ENCODE results near the gene RNF146. TPM values are rescaled to one million over a fixed set of nuclear protein-coding genes. Genes with fewer than 3 reads are reported as not detected.
"Not testable (repeated sequence)": the region's sequence is repeated elsewhere in the genome, so short reads cannot be mapped to it uniquely, and the experiment has no call there.

The RNF146 gene
- total and polyA plus RNA-seq, 7 donors: 18.5 to 83.4 (median 66.2) TPM

DNA sequence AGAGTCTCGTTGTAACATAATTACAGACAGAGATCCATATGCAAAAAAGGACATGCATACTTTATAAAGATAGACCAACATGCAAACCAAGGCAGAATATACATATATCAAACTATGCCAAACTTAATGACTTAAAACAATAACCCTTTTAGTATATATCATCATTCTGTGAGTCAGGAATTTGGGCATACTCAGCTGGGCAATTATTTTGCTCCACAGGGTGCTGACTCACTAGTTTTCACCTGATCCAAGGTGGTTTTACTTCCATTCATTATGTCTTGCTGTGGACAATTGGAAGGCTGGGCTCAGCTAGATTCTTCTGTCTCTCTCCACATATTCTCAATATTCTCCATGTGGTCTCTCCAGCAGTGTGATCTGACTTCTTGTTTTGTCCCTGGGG lies 41.2 kb upstream of the RNF146 start:
- 67 to 81% methylated on average over 1 of the region's 1 CpG for WGBS, 2 donors
- H3K9me3 ChIP-seq: no peaks in the 10 kb centered on the region
- H3K27me3 ChIP-seq: no peaks in the 10 kb centered on the region
- no peaks in the 10 kb centered on the region for H3K36me3 ChIP-seq
- no peak overlapping the region for H3K27ac ChIP-seq
- no peak overlapping the region for H3K4me3 ChIP-seq
- no peaks in the 10 kb centered on the region for H3K4me1 ChIP-seq
- TF ChIP-seq POLR2A (IDR thresholded peaks at IDR 0.05) (no peak), POLR2AphosphoS5 (IDR thresholded peaks at IDR 0.05) (no peak), EP300 (IDR thresholded peaks at IDR 0.05) (no peak)
- TF ChIP-seq, protein P1, sequence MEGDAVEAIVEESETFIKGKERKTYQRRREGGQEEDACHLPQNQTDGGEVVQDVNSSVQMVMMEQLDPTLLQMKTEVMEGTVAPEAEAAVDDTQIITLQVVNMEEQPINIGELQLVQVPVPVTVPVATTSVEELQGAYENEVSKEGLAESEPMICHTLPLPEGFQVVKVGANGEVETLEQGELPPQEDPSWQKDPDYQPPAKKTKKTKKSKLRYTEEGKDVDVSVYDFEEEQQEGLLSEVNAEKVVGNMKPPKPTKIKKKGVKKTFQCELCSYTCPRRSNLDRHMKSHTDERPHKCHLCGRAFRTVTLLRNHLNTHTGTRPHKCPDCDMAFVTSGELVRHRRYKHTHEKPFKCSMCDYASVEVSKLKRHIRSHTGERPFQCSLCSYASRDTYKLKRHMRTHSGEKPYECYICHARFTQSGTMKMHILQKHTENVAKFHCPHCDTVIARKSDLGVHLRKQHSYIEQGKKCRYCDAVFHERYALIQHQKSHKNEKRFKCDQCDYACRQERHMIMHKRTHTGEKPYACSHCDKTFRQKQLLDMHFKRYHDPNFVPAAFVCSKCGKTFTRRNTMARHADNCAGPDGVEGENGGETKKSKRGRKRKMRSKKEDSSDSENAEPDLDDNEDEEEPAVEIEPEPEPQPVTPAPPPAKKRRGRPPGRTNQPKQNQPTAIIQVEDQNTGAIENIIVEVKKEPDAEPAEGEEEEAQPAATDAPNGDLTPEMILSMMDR (IDR thresholded peaks at IDR 0.05): no peak
- DNase-seq: no peak
- intact Hi-C loops (cut with DNase I): no loop called here

DNA sequence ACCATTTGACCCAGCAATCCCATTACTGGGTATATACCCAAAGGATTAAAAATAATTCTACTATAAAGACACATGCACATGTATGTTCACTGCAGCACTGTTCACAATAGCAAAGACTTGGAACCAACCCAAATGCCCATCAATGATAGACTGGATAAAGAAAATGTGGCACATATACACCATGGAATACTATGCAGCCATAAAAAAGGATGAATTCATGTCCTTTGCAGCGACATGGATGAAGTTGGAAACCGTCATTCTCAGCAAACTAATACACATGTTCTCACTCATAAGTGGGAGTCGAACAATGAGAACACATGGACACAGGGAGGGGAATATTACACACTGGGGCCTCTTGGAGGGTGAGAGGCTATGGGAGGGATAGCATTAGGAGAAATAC lies 32.8 kb upstream of the RNF146 start:
- DNase-seq; H3K27me3 ChIP-seq; H3K36me3 ChIP-seq; intact Hi-C loops (cut with DNase I); H3K9me3 ChIP-seq; H3K4me1 ChIP-seq; H3K27ac ChIP-seq; H3K4me3 ChIP-seq: not testable (repeated sequence)
- WGBS, 2 donors: 73 to 80% methylated on average over 3 of the region's 3 CpGs

DNA sequence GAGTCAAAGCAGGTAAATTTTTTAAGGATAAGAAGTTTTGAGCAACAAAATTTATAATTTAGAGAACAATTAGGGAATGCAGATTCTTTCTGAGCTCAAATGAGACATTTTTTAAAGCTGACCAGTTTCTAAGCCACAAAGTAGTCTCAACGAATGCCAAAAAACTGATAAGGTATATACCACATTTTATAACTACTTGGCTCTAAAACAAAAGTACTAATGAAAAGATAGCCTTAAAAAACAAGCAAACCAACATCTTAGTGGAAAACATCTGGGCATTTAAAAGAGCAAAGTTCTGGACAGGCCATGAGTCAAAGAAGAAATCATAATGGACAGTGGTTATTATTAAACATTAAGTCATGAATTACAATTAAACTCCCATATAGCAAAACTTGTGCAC lies 23.2 kb upstream of the RNF146 start:
- H3K36me3 ChIP-seq: no peaks in the 10 kb centered on the region
- no peak overlapping the region for H3K27ac ChIP-seq
- H3K27me3 ChIP-seq: no peaks in the 10 kb centered on the region
- intact Hi-C loops (cut with DNase I): no loop called here
- DNase-seq: no peak
- TF ChIP-seq POLR2A (IDR thresholded peaks at IDR 0.05) (no peak), POLR2AphosphoS5 (IDR thresholded peaks at IDR 0.05) (no peak), EP300 (IDR thresholded peaks at IDR 0.05) (no peak)
- TF ChIP-seq, protein P1 (IDR thresholded peaks at IDR 0.05): no peak
- no peak overlapping the region for H3K4me3 ChIP-seq
- H3K9me3 ChIP-seq: no peaks in the 10 kb centered on the region
- WGBS, 2 donors: 32 to 82% methylated on average over 1 of the region's 1 CpG
- H3K4me1 ChIP-seq: no peaks in the 10 kb centered on the region

DNA sequence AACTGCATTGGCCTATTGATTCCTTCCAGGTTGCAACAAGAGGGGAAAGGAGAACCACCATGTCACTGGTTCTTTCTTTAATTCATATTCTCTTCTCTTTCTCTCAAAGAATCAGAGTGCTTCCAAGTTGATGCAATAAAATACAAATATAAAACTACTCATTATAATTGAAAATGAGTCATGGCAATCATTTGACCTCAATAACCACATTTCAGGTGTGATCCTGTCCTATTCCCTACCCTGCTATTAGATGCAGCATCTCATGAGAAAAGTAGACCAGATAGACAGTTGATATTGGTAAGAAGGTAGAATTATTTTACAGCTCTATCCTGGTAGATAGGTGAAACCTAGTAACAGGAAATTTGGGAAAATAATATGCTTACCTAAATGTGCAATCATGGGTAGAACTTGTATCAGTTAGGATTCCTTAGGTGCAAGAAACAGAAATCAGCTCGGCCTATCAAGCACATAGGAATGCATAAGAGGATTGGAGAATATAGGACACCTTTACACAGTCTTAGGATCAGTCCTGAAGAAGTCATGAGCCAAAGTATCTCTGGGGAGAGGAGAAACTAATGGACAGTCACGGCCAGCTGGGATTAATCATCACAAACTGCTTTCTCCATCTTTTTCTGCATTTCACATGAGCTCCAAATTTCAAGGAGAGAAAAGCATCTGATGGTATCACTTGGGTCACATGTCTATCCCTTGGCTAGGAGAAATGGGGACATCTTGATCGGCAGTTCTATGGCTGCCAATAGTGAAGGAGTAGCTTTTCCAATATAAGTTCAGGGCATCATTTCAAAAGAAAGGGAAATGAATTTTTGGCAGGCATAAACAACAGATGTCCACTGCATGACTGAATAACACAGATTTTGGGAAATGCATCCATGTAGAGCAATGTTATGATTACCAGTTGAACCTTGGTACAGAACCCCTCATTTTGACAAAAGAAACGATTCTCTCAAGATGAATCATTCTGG lies 19.3 kb upstream of the RNF146 start:
- H3K4me1 ChIP-seq: no peaks in the 10 kb centered on the region
- intact Hi-C loops (cut with DNase I): no loop called here
- no peak for DNase-seq
- no peaks in the 10 kb centered on the region for H3K27me3 ChIP-seq
- TF ChIP-seq POLR2AphosphoS5 (IDR thresholded peaks at IDR 0.05): no peak
- TF ChIP-seq, protein P1 (IDR thresholded peaks at IDR 0.05): no peak
- TF ChIP-seq POLR2A (IDR thresholded peaks at IDR 0.05): no peak
- TF ChIP-seq EP300 (IDR thresholded peaks at IDR 0.05): no peak
- H3K36me3 ChIP-seq: no peaks in the 10 kb centered on the region
- no peak overlapping the region for H3K27ac ChIP-seq
- 67 to 82% methylated on average over 4 of the region's 4 CpGs for WGBS, 2 donors
- no peak overlapping the region for H3K4me3 ChIP-seq
- no peaks in the 10 kb centered on the region for H3K9me3 ChIP-seq

DNA sequence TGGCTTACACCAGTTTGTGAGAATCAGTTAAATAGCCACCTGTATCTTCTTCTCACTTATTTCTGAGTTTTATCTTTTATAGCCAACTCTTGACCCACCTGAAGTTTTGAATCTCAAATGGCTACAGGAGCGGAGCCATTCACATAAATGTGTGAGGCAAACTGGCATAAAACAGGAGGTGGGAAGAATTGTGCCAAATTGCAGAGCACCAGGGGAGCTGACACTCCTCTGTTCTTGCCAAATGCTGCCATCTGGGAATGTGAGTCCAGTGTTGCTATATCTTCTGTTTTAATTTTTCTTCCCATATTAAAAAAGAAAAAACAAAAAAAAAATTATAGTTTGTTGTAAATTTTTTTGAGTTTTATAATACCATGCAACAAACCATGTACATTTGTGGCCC lies 17.0 kb upstream of the RNF146 start:
- WGBS, 2 donors: 91 to 92% methylated on average over 1 of the region's 1 CpG
- no peak overlapping the region for H3K4me3 ChIP-seq
- no peak overlapping the region for H3K27ac ChIP-seq
- TF ChIP-seq POLR2A (IDR thresholded peaks at IDR 0.05): no peak
- TF ChIP-seq, protein P1 (IDR thresholded peaks at IDR 0.05): no peak
- TF ChIP-seq POLR2AphosphoS5 (IDR thresholded peaks at IDR 0.05): no peak
- no peak for TF ChIP-seq EP300 (IDR thresholded peaks at IDR 0.05)
- intact Hi-C loops (cut with DNase I): no loop called here
- no peaks in the 10 kb centered on the region for H3K36me3 ChIP-seq
- no peaks in the 10 kb centered on the region for H3K9me3 ChIP-seq
- H3K27me3 ChIP-seq: no peaks in the 10 kb centered on the region
- DNase-seq: no peak
- no peaks in the 10 kb centered on the region for H3K4me1 ChIP-seq

Measured in sigmoid colon (tissue), 7 donors.